Measurements from ENCODE around the gene IL1RL2.

Gene IL1RL2

DNA sequence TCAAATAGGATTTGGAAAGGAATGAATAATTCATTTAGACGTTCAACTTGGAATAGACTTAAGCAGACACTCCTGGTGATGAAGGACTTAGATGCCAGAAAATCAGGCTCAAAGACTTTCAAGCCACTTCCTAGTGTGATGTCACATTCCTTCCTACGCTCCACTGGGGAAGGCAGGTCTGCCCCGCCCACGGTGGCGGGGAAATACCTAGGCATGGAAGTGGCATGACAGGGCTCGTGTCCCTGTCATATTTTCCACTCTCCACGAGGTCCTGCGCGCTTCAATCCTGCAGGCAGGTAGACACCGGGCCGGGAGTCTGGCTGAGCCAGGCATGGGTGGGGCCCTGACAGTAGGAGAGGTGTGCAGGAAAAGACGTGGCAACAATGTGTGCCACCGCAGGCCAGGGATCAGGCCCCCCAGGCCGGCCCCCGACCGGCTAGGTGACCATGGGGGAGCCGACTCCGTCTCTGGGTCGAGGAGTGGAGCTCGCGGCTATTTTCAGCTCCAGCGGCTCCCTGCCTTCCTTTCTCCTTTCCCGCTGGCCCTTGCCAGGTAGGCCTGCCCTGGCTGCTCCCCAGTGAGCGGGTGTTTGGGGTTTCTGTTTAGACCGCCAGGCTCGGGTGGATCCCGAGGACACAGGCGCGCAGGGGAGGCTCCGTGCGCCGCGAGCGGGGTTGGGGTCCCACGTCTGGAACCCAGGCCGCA is at the start of gene IL1RL2:
Gene IL1RL2, plus strand, starts transcription at position 233 of the 705 bp plus-strand sequence. CDS start 845 bp downstream, outside the sequence.
- DNase-seq, result no peak

DNA sequence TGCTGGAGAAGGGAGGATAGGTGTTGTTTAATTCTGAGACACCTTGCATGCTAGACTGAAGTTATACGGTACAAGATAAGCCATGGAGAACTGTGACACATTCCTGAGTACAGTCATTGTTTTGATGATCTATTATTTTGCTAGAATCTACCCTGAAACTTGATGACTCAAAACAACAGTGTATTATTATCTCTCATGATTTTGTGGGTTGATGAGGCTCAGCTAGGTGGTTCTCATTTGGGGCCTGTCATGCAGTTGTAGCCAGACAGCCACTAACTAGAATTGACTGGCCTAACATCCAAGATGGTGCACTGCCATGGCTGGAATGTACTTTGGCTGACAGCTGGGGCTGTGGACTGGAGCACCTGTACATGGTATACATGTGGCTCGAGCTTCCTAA is 49.7 kb upstream of the IL1RL2 start:
- DNase-seq, result no peak

DNA sequence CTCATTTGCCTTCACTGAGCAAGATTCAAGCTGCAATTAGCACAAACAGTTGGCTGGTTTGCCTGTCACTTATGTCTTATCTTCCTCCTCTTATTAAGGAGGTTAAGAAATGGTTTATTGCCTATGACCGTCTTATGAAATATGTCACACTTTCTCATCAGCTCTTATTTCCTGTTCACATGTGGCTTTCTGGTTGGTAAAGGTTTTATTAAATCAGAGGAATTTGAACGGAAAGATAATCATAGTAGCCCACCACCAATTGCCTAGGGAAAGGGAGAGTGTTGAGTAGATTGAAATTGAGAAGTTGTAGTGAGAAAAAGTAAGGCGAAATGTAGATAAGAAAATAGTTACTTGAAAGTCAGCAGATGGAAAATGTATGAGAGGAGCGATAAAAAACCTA is 48.5 kb upstream of the IL1RL2 start:
- DNase-seq, result no peak

DNA sequence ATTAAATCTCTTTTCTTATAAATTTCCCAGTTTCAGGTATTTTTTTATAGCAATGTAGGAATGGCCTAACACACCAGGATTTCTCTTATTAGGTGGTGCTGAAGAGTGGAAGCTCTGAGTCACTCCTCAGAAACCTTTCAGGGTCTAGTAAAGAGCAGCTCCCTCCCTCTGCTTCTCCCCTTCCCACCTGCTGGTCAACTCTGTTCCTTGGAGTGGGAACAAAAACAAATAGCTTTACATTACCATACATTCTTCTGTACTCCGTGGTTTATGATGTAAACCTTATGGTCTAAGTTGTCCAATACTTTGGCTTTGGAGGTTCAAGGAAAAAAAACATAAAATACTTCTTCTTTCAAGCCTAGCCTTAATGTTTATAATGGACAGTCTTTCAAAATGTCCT is 47.0 kb upstream of the IL1RL2 start:
- DNase-seq, result no peak

DNA sequence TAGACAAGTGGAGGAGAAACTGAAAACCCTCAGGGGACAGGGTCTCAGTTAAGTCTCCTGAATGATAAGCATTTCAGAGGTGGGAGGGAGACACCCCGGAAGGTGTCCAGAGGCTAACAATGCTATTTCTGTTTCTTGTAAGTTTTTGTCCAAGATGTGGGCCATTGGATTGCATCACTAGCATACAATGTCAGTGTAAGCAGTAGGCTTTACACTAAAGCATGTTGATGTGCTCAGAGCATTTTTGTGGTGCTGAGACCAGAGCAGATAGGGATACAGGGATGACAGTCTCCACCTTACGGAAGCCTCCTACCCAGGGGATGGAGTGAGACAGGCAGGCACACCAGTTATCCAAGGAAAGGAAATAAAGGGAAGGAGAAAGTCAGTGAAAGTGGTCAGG is 46.4 kb upstream of the IL1RL2 start:
- DNase-seq, result no peak

DNA sequence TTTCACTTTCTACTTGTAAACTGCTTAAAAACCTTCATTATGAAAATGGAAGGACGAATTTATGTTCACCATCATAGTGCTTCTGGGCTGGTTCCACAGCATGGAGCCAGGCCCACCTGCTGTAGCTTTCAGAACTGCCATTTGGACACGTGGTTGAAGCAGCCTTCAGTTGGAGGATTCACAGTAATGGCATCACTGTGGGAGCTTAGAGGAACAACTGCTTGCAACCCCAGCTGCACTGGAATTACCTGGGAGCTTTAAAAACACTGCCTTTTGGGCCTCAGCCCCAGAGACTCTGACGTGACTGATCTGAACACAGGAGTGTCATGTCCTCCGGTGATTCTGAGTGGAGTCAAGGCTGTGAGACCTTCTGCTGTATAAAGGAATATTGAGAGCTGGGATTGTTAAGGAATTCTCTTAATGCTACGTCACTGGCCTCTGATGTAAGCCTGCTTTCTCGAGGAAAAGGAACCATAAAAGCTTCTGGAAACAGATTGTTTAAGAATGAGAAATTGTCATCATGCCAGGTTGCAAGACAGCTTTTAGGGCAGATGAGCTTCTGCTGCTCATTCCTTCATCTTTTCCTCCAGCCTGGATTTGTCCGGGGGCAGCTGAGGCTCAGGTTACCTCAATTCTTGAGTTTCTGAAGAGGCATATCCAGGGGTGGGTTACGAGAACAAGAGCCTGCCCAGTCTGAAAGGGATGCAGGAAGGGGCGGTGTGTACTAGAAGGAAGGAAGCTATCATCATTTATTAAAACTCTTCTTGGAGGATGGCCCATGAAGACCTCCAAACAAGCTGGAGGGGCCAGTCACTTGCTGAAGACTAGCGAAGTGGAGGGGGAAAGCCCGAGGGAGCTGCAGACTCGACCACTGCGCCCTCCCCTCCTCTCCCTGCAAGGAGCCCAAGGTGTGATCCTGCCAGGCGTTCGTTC is 45.5 kb upstream of the IL1RL2 start:
- DNase-seq, result no peak

DNA sequence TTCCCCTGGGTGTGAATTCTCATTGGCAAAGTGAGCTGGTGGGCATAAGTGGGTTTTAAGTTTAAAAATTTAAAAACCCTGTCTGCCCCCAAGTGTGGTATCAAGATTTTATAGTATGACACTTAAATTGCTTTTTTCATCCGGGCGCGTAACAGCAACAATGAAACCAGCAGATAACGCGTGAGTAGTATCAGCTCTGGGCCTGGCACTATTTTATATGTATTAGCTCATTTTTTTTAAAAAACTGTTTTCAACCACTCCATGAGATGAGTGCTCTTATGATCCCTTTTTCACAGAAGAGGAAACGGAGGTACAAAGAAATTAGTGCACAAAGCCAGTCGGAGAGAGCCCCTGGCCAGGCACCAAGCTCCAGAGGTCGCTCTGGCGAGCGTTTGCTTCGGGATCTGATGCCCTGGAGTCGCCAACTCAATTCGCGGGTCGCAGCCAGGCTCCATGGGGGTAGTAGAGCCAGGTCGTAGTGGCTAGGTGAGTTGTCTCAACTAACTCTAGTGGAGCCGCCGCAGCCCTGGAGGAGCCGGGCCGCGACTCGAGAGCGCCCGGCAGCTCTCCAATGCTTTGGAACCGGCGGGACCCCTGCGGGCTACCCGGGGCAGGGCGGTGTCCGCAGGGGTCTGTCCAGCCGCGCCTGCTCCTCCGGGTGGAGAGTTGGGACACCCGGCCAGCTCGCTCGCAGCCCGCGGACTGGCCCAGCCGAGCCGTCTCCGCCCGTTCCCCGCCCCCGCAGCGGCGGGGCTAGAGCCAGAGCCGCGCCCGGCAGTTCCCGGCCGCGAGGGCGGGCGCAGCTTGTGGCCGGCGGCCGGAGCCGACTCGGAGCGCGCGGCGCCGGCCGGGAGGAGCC is 44.6 kb upstream of the IL1RL2 start, which contains the start of gene IL1R1:
Gene IL1R1, plus strand, starts transcription at position 777 of the 859 bp plus-strand sequence. CDS start 14,979 bp downstream, outside the sequence.
- no peak for DNase-seq

DNA sequence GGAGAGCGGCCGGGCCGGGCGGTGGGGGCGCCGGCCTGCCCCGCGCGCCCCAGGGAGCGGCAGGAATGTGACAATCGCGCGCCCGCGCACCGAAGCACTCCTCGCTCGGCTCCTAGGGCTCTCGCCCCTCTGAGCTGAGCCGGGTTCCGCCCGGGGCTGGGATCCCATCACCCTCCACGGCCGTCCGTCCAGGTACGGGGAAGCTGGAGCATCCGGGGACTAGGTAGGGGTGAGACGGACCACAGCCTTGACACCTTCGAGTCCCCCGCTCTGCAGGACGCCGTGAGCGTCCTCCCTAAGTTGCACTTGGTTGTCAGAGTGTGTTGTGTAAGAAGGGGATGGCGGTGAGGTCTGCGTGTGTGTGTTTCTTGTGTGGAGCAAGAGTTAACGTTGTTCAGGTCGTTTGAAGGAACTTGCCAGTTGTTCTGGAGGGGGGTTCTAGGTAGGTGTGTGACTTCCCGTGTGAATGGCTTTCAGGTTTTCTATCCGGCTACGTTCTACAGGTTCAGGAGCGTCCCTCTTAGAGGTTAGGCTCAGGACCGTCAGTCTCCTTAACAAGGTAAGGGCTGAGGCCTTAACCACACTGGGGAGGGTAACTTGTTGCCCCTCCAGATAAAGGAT is 43.9 kb upstream of the IL1RL2 start:
- DNase-seq, result no peak

DNA sequence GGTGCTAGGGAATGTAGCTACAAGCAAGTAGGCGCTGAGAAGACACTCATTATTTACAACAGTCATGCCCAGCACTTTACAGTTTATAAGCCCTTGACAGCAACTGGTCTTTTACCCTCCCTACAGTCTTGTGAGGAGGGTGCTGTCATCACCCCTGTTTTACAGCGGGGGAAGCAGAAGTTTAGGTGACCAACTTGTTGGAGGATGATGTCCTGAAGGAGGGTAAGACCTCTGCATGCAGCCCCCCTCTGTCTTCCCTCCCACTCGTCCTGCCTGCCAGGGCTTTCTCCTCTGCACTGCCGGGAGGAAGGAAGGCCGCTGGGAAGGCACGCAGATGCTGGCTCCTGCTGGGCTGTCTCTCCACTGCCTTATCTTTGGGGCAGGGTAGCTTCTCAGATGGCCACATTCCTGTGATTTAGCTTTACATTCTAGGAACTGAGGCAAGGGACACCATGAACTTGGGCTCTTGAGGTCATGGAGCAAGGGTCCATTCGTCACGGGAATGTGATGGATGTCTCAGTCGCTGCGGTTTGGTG is 43.3 kb upstream of the IL1RL2 start:
- DNase-seq, result no peak

DNA sequence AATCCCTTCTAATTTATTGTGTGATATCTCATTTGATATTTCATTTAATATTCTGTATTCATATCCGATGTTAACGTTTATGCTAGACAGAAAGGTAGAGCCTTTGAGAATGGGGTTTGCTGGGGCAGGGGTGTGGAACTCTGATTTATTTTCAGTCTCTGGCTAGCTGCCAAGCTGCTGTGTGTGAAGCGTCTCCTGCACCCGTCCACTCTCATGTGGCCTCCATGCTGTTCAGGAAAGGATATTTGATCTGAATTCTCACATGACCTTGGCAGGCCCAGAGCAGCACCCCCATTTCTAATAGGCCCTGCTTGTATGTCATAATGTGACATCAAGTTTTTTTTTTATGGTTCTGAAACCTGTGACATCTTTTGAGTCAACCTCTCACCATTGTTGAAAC is 42.7 kb upstream of the IL1RL2 start:
- DNase-seq, result no peak

DNA sequence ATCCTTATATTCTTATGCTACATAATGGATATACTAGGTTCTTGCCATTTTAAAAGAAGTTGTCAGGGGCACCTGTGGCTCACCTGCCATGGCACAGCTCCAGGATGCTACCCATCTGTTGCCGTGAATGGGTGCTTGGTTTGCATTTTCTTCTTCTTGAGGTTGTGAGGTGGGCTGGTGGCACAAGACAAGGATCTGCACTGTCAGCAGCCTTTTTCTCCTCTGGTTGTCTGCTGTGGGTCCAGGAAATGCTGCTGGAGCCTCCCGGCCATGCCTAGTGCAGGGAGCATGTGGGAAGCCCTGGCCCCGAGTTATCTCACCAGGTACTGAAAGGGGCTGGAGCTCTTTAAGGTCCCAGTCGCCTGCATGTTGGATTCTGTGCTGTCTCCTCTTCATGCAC is 41.7 kb upstream of the IL1RL2 start:
- DNase-seq, result no peak

DNA sequence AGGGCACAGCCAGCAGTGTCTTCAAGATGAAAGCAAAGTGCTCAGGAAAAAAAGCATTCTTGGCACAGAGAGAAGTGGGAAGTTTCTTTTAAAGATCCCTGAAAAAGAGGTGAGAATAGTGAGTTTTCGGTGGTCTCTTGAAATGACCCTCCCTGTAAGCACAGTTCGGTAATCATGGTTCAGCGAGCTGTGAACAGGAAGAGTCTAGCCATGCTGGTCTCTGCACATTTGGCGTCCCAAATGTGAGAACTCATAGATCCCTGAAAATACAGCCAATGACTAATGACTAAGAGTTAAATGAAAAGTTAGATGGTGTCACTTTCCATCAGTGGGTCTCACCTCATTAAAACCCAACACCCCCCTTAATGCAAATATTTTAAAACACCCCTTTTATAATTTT is 40.9 kb upstream of the IL1RL2 start:
- no peak for DNase-seq

DNA sequence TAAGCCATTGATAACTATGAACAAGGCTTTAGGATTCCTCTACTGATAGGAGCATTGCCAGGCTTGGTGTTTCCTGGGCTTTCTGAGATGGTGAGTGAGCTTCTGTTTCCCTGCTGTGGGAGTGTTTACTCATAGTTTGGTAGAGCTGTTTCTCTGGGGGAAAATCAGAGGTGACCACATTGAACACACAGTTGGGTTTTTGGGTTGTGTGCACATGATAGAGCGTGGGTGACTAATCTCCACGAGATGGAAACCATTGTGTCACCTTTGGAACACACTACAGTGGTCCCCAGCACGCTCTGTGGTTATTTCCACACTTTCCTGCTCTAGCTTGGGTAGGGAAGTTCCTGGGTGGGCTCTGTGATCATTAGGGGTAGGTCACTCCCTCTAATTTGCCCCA is 38.9 kb upstream of the IL1RL2 start:
- DNase-seq, result no peak

DNA sequence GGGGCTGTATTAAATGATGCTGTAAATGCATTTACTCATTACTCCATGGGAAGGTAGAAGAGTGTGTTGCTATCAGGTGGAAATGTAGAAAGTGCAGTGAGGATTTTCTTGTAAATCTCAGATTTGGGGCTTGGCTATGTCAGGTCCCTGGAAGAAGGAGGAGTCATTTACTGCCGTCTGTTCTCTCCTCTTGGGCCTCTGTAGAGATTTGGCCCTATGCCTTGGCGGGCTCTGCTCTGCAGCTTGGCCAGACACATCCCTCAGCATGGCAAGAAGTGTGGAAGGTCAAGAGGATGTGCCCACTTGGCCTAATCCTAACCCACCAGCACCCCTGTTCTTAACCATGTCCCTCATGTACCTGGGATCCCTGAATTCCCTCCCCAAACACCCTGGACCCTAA is 37.6 kb upstream of the IL1RL2 start:
- DNase-seq, result no peak

DNA sequence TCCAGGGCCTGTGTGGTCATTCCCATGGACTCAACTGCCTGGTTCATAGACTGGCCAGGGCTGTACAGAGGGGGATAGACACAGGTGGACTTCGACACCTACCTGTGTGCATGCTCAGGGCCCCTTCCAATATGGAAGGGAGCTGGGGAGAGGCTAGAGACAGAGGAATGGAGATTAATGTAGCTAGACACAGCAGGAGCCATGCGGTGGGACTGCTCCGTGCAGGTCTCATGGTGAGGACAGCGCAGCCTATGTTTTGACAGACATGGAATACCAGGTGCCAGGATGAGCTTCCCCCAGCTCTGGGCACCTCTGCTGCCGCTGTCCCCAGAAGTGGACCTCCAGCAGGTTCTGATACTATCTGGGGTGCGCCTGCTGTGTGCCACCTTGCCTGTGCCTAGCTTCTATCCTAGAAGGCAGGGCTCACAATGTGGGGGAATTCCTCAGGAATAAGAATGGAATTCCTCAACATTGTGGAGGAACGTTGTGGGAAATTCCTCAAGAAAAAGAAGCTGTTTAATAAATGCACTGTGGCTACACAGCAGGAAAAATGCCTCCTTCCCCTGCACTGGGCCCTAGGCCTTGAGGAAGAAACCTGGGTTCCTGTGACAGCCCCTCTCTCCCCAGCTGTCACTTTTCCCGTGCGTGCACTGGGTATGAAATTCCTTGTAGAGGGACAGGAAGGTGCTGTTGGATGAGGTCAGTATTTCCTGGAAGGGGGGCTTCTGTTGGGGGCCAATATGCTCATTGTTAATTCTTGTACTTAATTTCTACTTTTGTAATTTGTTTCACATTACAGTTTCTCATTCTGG is 37.0 kb upstream of the IL1RL2 start:
- no peak for DNase-seq

DNA sequence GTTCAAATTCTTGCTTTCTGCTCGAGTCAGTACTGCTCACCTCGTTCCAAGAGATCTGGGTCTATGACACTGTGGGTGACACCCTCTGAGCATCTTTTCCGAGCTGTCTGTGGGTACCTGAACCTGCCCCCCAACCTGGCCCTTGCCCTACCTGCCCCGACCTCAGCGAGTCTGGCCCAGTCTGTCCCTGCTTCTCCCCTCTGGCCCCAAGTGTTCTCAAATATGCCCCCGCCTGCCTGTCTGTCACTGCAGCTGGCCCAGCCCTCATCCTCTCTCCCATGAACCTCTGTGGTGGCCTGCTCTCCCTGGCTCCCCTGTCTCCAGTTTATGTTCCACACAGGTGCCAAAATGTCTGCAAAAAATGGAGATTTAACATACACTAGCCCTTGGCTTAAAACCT is 32.5 kb upstream of the IL1RL2 start:
- no peak for DNase-seq

DNA sequence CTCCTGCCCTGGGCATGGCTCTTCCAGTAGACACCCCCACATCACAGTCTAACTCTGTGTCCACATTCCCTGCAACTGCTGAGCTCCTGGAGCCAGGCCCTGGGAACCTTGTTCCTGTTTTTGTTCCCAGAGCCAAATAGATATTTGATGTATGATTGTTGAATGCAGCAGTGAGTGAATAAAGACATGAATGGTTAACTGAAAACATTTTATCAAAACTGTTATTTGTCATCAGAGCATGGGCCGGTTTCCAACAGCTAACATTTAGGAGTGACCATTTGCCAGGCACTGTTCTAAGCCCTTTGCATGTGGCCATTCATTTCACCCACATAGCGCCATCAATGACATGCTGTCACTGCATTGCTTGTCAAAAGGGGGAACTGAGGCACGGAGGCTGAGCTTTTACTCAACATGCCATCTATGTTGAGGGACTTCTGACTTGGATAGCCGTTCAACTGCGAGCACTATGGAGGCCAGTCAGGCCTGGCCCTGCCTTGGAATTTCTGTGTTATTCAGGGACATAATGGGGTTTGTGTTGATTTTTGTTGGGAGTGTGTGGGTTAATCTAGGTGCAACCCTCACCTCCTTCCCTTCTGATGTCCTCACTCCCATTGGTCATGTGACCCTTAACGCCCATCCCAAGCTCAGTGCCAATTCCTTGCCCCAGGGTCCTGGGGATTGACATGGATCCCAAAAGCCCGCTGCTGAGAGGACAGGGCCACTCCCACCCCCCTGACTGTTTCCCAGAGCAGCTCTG is 31.7 kb upstream of the IL1RL2 start:
- DNase-seq, result no peak

DNA sequence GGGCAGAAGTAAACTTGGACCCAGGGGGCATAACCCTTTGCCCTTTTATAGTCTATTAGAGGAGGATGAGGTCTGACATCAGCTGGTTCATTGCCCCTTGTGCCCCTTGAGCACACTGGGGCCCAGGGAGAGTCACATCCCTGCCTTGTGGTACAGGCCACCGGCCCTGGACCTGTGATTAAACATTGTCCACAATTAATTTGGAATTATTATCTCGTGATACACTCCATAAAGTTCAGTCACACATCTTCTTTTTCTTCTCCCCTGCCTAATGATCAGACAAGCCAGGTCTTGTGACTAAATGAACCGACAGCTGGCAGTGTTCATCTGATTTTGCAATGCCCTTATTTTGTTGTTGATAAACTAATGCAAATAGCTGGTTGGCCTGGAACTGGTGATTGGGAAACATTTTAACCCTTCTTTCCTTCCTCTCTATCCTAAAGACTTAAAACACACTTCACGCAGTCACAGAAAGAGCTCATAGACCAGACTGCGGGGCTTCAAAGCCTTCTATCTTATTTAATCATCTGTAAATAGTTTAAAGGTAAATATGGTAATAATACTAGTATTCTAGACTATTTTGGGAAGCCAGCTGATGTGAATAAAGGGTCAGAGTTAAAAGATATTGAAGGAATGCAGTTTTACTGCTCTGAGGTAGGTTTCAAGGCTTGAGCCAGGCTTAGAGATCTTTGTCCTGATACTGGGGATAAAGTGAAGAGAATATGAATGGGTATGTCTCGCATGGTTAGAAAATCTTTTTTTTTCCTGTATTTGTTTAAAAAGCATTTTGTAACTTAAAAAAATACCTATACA is 30.9 kb upstream of the IL1RL2 start:
- no peak for DNase-seq

DNA sequence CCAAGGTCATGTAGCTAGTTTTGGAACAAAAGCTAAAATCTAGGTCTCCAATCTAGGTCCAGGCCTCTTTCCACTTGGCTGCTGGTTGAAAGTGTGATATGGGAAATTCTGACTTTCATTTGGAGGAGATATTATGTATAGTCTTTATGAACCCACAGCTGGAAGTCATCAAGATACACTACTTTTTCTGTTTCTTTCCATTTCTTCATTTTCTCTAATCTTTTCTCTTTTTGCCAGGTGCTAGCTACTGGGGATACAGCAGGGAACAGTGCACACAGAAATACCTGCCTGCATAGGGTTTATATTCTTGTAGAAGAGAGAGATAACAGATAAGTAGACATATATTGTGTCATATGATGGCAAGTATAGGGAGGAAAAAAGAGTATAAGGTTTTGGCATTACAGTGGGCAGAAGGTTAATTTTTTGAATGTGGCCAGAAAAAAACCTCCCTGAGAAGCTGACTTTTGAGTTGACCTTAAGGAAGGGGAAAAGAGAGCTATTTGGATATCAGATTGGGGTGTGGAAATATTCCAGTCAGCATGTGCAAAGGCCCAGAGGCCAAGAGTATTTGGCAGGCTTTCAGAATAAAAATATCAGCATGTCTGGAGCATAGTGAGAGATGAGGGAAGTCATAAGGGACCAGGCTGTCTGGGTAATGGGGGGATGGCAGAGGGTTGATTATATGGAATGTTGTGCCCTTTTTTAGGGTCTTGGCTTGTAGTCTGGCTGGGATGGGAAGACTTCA is 28.6 kb upstream of the IL1RL2 start:
- DNase-seq, result no peak

Measured in NCI-H1092 (cell line).